SK-N-SH (cell line): Measurements from ENCODE around the gene PORCN. TPM values are rescaled to one million over a fixed set of nuclear protein-coding genes. Genes with fewer than 3 reads are reported as not detected.

Experiments
- CTCF ChIA-PET: fragments of 300-600, 350-600 bp; formaldehyde crosslinking; extraction: SDS; loops from one replicate; lab custom pipeline; 2021; lab: Yijun Ruan, JAX
- POLR2A ChIA-PET: fragments of 350-600 bp; sonication (Branson Sonifier 250); formaldehyde crosslinking; extraction: SDS; loops from one replicate; lab custom pipeline; 2020; ENCODE audit warnings: antibody characterized with exemption, inconsistent platforms; lab: Yijun Ruan, JAX
- DNase-seq: peaks from one replicate; pipeline ENCODE4 v3.0.0; 2012
- H2AFZ ChIP-seq: fragments of 200-600 bp; sonication (generic); 2 replicates; pipeline ENCODE4 v1.8.1; 2016; ENCODE audit warnings: antibody characterized with exemption, mild to moderate bottlenecking, low read depth
- H3F3A ChIP-seq: fragments of 200-600 bp; sonication (generic); replicated peaks from 2 replicates; pipeline ENCODE3; 2016; ENCODE audit warnings: antibody characterized with exemption, mild to moderate bottlenecking; ENCODE audit not compliant: insufficient read depth
- H3K27ac ChIP-seq, 2 experiments: fragments of 200-500 bp in 1 of 2; fragments of 200-600 bp in 1 of 2; sonication (Bioruptor generic) in 1 of 2; sonication (generic), shearing (Covaris generic) in 1 of 2; 2 replicates each; pipeline versions ENCODE4 v1.5.1 to v1.6.1; 2014 to 2016; ENCODE audit warnings: low read depth in 2 of 2, inconsistent platforms in 1 of 2, low read length in 1 of 2, mild to moderate bottlenecking in 1 of 2, mixed read lengths in 1 of 2
- H3K27me3 ChIP-seq: fragments of 200-600 bp; sonication (generic), shearing (Covaris generic); 2 replicates; pipeline ENCODE4 v1.6.1; 2016; ENCODE audit warnings: mixed run types; ENCODE audit not compliant: insufficient read depth
- H3K36me3 ChIP-seq, 2 experiments: fragments of 200-500 bp in 1 of 2; fragments of 200-600 bp in 1 of 2; sonication (Bioruptor generic) in 1 of 2; sonication (generic) in 1 of 2; replicated peaks in 1 of 2; 2 replicates each; pipeline versions ENCODE3 to v1.5.1; 2014 to 2016; ENCODE audit warnings: low read length in 1 of 2, mild to moderate bottlenecking in 1 of 2; ENCODE audit not compliant: insufficient read depth in 2 of 2, control insufficient read depth in 1 of 2
- H3K4me1 ChIP-seq, 2 experiments: fragments of 200-500 bp in 1 of 2; fragments of 200-600 bp in 1 of 2; sonication (Bioruptor generic) in 1 of 2; sonication (generic), shearing (Covaris generic) in 1 of 2; 2 replicates each; pipeline versions ENCODE4 v1.5.1 to v1.6.1; 2014 to 2016; ENCODE audit warnings: low read depth in 1 of 2, low read length in 1 of 2, mixed run types in 1 of 2; ENCODE audit not compliant: insufficient read depth in 2 of 2, control insufficient read depth in 1 of 2
- H3K4me2 ChIP-seq: fragments of 200-600 bp; sonication (generic), shearing (Covaris generic); 2 replicates; pipeline ENCODE4 v1.6.1; 2017; ENCODE audit warnings: mixed run types
- H3K4me3 ChIP-seq, 2 experiments: fragments of 200-500 bp in 1 of 2; fragments of 200-600 bp in 1 of 2; sonication (Bioruptor generic) in 1 of 2; sonication (generic), shearing (Covaris generic) in 1 of 2; 2 replicates each; pipeline versions ENCODE4 v1.5.1 to v1.8.1; 2014 to 2016; ENCODE audit warnings: low read depth in 2 of 2, inconsistent platforms in 1 of 2, low read length in 1 of 2, mild to moderate bottlenecking in 1 of 2, mixed read lengths in 1 of 2, moderate library complexity in 1 of 2
- H3K79me2 ChIP-seq: fragments of 200-600 bp; sonication (generic); 2 replicates; pipeline ENCODE4 v1.8.1; 2017; ENCODE audit warnings: mild to moderate bottlenecking; ENCODE audit not compliant: insufficient read depth
- H3K9ac ChIP-seq: fragments of 200-600 bp; sonication (generic); 2 replicates; pipeline ENCODE4 v1.6.1; 2017; ENCODE audit warnings: mixed run types
- H3K9me2 ChIP-seq: fragments of 200-600 bp; sonication (generic); 2 replicates; pipeline ENCODE4 v1.6.1; 2017; ENCODE audit warnings: mixed run types
- H3K9me3 ChIP-seq: fragments of 200-600 bp; sonication (generic); 2 replicates; pipeline ENCODE4 v1.6.1; 2017; ENCODE audit warnings: mixed run types, mild to moderate bottlenecking, moderate library complexity
- H4K20me1 ChIP-seq: fragments of 200-600 bp; sonication (generic); 2 replicates; pipeline ENCODE4 v1.6.1; 2017; ENCODE audit warnings: mild to moderate bottlenecking, mixed run types; ENCODE audit not compliant: insufficient read depth
- ELF1 ChIP-seq: IDR thresholded peaks from 2 replicates; pipeline ENCODE4 v1.4.0; 2012
- EP300 ChIP-seq, 2 experiments: IDR thresholded peaks; 2 replicates each; pipeline versions ENCODE4 v1.4.0 to v1.6.1; 2012; ENCODE audit warnings: borderline replicate concordance in 1 of 2, low read depth in 1 of 2, low read length in 1 of 2
- GABPA ChIP-seq: IDR thresholded peaks from 2 replicates; pipeline ENCODE4 v1.4.0; 2012; ENCODE audit warnings: low read depth, mild to moderate bottlenecking
- MXI1 ChIP-seq: IDR thresholded peaks from 2 replicates; pipeline ENCODE4 v1.6.1; 2012; ENCODE audit warnings: mild to moderate bottlenecking, low read depth, low read length, improper control_type of control experiment
- NRF1 ChIP-seq: IDR thresholded peaks from 2 replicates; pipeline ENCODE4 v1.6.1; 2012; ENCODE audit warnings: low read depth, mild to moderate bottlenecking, low read length
- POLR2AphosphoS5 ChIP-seq: IDR thresholded peaks from 2 replicates; pipeline ENCODE4 v1.6.1; 2012; ENCODE audit warnings: low read depth, low read length
- RCOR1 ChIP-seq: fragments of 150-350 bp; IDR thresholded peaks from 2 replicates; pipeline ENCODE4 v1.6.1; 2017; ENCODE audit warnings: antibody characterized with exemption, low read length
- RFX5 ChIP-seq: IDR thresholded peaks from 2 replicates; pipeline ENCODE4 v1.6.1; 2012; ENCODE audit warnings: mild to moderate bottlenecking, improper control_type of control experiment, low read length
- TAF1 ChIP-seq: IDR thresholded peaks from 2 replicates; pipeline ENCODE4 v1.6.1; 2012; ENCODE audit warnings: low read depth, mild to moderate bottlenecking, low read length, moderate library complexity, borderline replicate concordance
- TCF12 ChIP-seq: IDR thresholded peaks from 2 replicates; pipeline ENCODE4 v1.4.0; 2012
- WGBS: methylation state at CpG from one replicate; pipeline ENCODE4 v1.1.6; 2017; ENCODE audit warnings: low lambda C conversion rate; 5-methylcytosine and 5-hydroxymethylcytosine counted together
- polyA plus RNA-seq, 3 experiments: library from polyadenylated mRNA; depleted of rRNA; stranded (reverse); fragments of >200 nt; gene quantifications; 2 replicates each; pipeline ENCODE4 v1.2.3, GENCODE V29; 2012
- TF ChIP-seq, protein P1 (sequence below): IDR thresholded peaks from 2 replicates; pipeline ENCODE4 v1.4.0; 2012; ENCODE audit warnings: low read depth
- TF ChIP-seq, protein P2 (sequence below): IDR thresholded peaks from 2 replicates; pipeline ENCODE4 v1.4.0; 2012; ENCODE audit warnings: low read depth, borderline replicate concordance
- TF ChIP-seq, protein P3 (sequence below): IDR thresholded peaks from 2 replicates; pipeline ENCODE4; 2012
- TF ChIP-seq, protein P4 (sequence below): IDR thresholded peaks from 2 replicates; pipeline ENCODE4 v1.6.1; 2012; ENCODE audit warnings: mild to moderate bottlenecking, low read depth, low read length, moderate library complexity

Gene PORCN
- polyA plus RNA-seq, 1 of the 3 experiments (the other 2 are of a cell fraction): 11.0 TPM

DNA sequence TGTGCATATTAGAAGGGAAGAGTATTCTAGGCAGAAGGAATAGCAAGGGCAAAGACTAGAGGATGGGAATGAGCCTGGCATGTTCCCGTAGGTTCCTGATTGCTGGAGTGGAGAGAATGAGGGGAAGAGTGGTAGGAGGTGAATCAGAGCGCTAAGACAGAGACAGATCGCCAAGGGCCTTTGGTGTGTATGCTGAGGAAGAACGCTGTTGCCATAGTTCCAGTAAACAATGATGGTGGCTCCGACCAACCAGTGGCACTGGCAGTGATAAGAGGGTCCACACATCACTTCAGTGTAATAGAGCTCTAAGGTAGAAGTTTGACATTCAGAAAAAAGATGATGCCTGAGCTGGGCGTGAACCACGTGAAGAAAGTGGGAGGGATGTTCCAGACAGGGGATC lies 31.7 kb downstream of the PORCN start:
- H3F3A ChIP-seq: peaks cover under 1% of the 10 kb centered on the region
- peaks cover 0 to 6% of the 10 kb centered on the region in 2 experiments; a peak in 1 of 4 replicates for H3K4me1 ChIP-seq
- TF ChIP-seq TAF1 (no peak), RFX5 (no peak), GABPA (no peak), MXI1 (no peak), ELF1 (no peak), EP300 (IDR thresholded peaks at IDR 0.05; ENCODE audit: borderline replicate concordance in 1 of 2, low read depth in 1 of 2, low read length in 1 of 2) (no peak), TCF12 (no peak), NRF1 (no peak), RCOR1 (no peak), POLR2AphosphoS5 (no peak)
- TF ChIP-seq, protein P1, sequence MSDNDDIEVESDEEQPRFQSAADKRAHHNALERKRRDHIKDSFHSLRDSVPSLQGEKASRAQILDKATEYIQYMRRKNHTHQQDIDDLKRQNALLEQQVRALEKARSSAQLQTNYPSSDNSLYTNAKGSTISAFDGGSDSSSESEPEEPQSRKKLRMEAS: no peak
- TF ChIP-seq, protein P2, sequence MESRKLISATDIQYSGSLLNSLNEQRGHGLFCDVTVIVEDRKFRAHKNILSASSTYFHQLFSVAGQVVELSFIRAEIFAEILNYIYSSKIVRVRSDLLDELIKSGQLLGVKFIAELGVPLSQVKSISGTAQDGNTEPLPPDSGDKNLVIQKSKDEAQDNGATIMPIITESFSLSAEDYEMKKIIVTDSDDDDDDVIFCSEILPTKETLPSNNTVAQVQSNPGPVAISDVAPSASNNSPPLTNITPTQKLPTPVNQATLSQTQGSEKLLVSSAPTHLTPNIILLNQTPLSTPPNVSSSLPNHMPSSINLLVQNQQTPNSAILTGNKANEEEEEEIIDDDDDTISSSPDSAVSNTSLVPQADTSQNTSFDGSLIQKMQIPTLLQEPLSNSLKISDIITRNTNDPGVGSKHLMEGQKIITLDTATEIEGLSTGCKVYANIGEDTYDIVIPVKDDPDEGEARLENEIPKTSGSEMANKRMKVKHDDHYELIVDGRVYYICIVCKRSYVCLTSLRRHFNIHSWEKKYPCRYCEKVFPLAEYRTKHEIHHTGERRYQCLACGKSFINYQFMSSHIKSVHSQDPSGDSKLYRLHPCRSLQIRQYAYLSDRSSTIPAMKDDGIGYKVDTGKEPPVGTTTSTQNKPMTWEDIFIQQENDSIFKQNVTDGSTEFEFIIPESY: no peak
- TF ChIP-seq, protein P3, sequence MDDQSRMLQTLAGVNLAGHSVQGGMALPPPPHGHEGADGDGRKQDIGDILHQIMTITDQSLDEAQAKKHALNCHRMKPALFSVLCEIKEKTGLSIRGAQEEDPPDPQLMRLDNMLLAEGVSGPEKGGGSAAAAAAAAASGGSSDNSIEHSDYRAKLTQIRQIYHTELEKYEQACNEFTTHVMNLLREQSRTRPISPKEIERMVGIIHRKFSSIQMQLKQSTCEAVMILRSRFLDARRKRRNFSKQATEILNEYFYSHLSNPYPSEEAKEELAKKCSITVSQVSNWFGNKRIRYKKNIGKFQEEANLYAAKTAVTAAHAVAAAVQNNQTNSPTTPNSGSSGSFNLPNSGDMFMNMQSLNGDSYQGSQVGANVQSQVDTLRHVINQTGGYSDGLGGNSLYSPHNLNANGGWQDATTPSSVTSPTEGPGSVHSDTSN: no peak
- TF ChIP-seq, protein P4, sequence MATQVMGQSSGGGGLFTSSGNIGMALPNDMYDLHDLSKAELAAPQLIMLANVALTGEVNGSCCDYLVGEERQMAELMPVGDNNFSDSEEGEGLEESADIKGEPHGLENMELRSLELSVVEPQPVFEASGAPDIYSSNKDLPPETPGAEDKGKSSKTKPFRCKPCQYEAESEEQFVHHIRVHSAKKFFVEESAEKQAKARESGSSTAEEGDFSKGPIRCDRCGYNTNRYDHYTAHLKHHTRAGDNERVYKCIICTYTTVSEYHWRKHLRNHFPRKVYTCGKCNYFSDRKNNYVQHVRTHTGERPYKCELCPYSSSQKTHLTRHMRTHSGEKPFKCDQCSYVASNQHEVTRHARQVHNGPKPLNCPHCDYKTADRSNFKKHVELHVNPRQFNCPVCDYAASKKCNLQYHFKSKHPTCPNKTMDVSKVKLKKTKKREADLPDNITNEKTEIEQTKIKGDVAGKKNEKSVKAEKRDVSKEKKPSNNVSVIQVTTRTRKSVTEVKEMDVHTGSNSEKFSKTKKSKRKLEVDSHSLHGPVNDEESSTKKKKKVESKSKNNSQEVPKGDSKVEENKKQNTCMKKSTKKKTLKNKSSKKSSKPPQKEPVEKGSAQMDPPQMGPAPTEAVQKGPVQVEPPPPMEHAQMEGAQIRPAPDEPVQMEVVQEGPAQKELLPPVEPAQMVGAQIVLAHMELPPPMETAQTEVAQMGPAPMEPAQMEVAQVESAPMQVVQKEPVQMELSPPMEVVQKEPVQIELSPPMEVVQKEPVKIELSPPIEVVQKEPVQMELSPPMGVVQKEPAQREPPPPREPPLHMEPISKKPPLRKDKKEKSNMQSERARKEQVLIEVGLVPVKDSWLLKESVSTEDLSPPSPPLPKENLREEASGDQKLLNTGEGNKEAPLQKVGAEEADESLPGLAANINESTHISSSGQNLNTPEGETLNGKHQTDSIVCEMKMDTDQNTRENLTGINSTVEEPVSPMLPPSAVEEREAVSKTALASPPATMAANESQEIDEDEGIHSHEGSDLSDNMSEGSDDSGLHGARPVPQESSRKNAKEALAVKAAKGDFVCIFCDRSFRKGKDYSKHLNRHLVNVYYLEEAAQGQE: no peak
- 60% methylated on average over 7 of the region's 7 CpGs for WGBS
- no peaks in the 10 kb centered on the region for H4K20me1 ChIP-seq
- POLR2A ChIA-PET: interaction anchor here (0.9 to 1.0 kb wide), 3 partner anchors 26 to 73 kb away, joined by 3 to 7 read pairs (median 4); partner anchors contain the start of gene RBM3
- no peak overlapping the region for H3K27ac ChIP-seq
- H3K9me2 ChIP-seq: no peaks in the 10 kb centered on the region
- no peak overlapping the region for H3K9ac ChIP-seq
- H3K4me3 ChIP-seq: peak overlapping the region; percentile 53 to 62
- no peaks in the 10 kb centered on the region for H3K27me3 ChIP-seq
- H3K9me3 ChIP-seq: no peaks in the 10 kb centered on the region
- peak overlapping the region; percentile 46 for H3K4me2 ChIP-seq
- CTCF ChIA-PET: interaction anchor here (0.9 to 1.7 kb wide), 2 partner anchors 10 to 35 kb away, joined by 3 to 4 read pairs; no protein-coding TSS in a partner anchor
- no peak overlapping the region for H2AFZ ChIP-seq
- DNase-seq: no peak
- H3K36me3 ChIP-seq: peaks cover 0 to 2% of the 10 kb centered on the region in 2 experiments
- peaks cover 17% of the 10 kb centered on the region; the same call in 1 of the 2 replicates for H3K79me2 ChIP-seq
